ENCODE measurements around the gene MRPL10.

The MRPL10 gene

GRCh38 chr17:47838636-47839035 is 7.3 kb upstream of the MRPL10 start:
- no peaks in the 10 kb centered on the region for H3K79me2 ChIP-seq (ENCODE audit: insufficient read depth, low read length)
- no peaks in the 10 kb centered on the region for H3F3A ChIP-seq (ENCODE audit: insufficient read depth)
- no peak overlapping the region for H2AFZ ChIP-seq (ENCODE audit: low read depth, low read length, severe bottlenecking)
- H3K27ac ChIP-seq (ENCODE audit: low read depth, low read length) = no peak overlapping the region
- no peaks in the 10 kb centered on the region for H4K20me1 ChIP-seq (ENCODE audit: low read depth, low read length)
- H3K4me3 ChIP-seq (ENCODE audit: insufficient read depth, low read length, poor library complexity, severe bottlenecking) = no peak overlapping the region
- H3K36me3 ChIP-seq (ENCODE audit: low read length) = no peaks in the 10 kb centered on the region
- H3K4me2 ChIP-seq (ENCODE audit: low read depth, low read length, poor library complexity, severe bottlenecking) = no peak overlapping the region
- H3K27me3 ChIP-seq (ENCODE audit: low read length) = no peaks in the 10 kb centered on the region
- H3K9ac ChIP-seq (ENCODE audit: low read length) = no peak overlapping the region
- no peaks in the 10 kb centered on the region for H3K9me2 ChIP-seq (replicated peaks; ENCODE audit: insufficient read depth, low read length)
- TF ChIP-seq EZH2phosphoT487 (conservative IDR thresholded peaks at IDR 0.05; ENCODE audit: low read length) (no peak), CTCF (IDR thresholded peaks at IDR 0.05; ENCODE audit: insufficient read depth, low read length, poor library complexity, severe bottlenecking) (no peak)
- H3K9me3 ChIP-seq (ENCODE audit: insufficient read depth, low read length) = no peaks in the 10 kb centered on the region

GRCh38 chr17:47837401-47838039 is 6.2 kb upstream of the MRPL10 start:
- Histone ChIP-seq H3K27ac (ENCODE audit: low read depth, low read length) (no peak overlapping the region), H3K4me2 (ENCODE audit: low read depth, low read length, poor library complexity, severe bottlenecking) (no peak overlapping the region)

GRCh38 chr17:47836601-47837000 is 5.3 kb upstream of the MRPL10 start:
- Histone ChIP-seq H3K27ac (ENCODE audit: low read depth, low read length) (no peak overlapping the region), H3K9ac (ENCODE audit: low read length) (no peak overlapping the region), H3K4me2 (ENCODE audit: low read depth, low read length, poor library complexity, severe bottlenecking) (no peak overlapping the region), H2AFZ (ENCODE audit: low read depth, low read length, severe bottlenecking) (no peak overlapping the region), H3K9me2 (replicated peaks; ENCODE audit: insufficient read depth, low read length) (no peaks in the 10 kb centered on the region), H3K36me3 (ENCODE audit: low read length) (no peaks in the 10 kb centered on the region), H4K20me1 (ENCODE audit: low read depth, low read length) (no peaks in the 10 kb centered on the region), H3K79me2 (ENCODE audit: insufficient read depth, low read length) (no peaks in the 10 kb centered on the region), H3K4me3 (ENCODE audit: insufficient read depth, low read length, poor library complexity, severe bottlenecking) (no peak overlapping the region), H3F3A (ENCODE audit: insufficient read depth) (no peaks in the 10 kb centered on the region), H3K27me3 (ENCODE audit: low read length) (no peaks in the 10 kb centered on the region), H3K9me3 (ENCODE audit: insufficient read depth, low read length) (no peaks in the 10 kb centered on the region)
- TF ChIP-seq EZH2phosphoT487 (conservative IDR thresholded peaks at IDR 0.05; ENCODE audit: low read length) (no peak), CTCF (IDR thresholded peaks at IDR 0.05; ENCODE audit: insufficient read depth, low read length, poor library complexity, severe bottlenecking) (no peak)

More at GRCh38 chr17:47837401-47838039, 6.2 kb upstream of the MRPL10 start:
- H3K4me3 ChIP-seq (ENCODE audit: insufficient read depth, low read length, poor library complexity, severe bottlenecking) = no peak overlapping the region
- no peaks in the 10 kb centered on the region for H3K9me2 ChIP-seq (replicated peaks; ENCODE audit: insufficient read depth, low read length)
- no peak overlapping the region for H3K9ac ChIP-seq (ENCODE audit: low read length)
- no peak for TF ChIP-seq EZH2phosphoT487 (conservative IDR thresholded peaks at IDR 0.05; ENCODE audit: low read length)
- no peak for TF ChIP-seq CTCF (IDR thresholded peaks at IDR 0.05; ENCODE audit: insufficient read depth, low read length, poor library complexity, severe bottlenecking)
- H4K20me1 ChIP-seq (ENCODE audit: low read depth, low read length) = no peaks in the 10 kb centered on the region
- no peak overlapping the region for H2AFZ ChIP-seq (ENCODE audit: low read depth, low read length, severe bottlenecking)
- no peaks in the 10 kb centered on the region for H3K36me3 ChIP-seq (ENCODE audit: low read length)
- H3K9me3 ChIP-seq (ENCODE audit: insufficient read depth, low read length) = no peaks in the 10 kb centered on the region
- H3F3A ChIP-seq (ENCODE audit: insufficient read depth) = no peaks in the 10 kb centered on the region
- H3K79me2 ChIP-seq (ENCODE audit: insufficient read depth, low read length) = no peaks in the 10 kb centered on the region
- no peaks in the 10 kb centered on the region for H3K27me3 ChIP-seq (ENCODE audit: low read length)

Measured in SU-DHL-6 (cell line).